Choroid plexus epithelial cell (primary cell): ENCODE measurements around the gene GLDN.
"Not testable (repeated sequence)": the region's sequence is repeated elsewhere in the genome, so short reads cannot be mapped to it uniquely, and the experiment has no call there.

ENCODE experiments used
- DNase-seq: peaks from one replicate; pipeline ENCODE4 v3.0.0-alpha.2; 2010; ENCODE audit warnings: low read depth
- H3K4me3 ChIP-seq: 2 replicates; pipeline ENCODE4 v1.5.1; 2011; ENCODE audit warnings: low read depth, mild to moderate bottlenecking, control low read depth, low read length, moderate library complexity
- CTCF ChIP-seq: conservative IDR thresholded peaks from 2 replicates; pipeline ENCODE4 v1.5.1; 2011; ENCODE audit warnings: low read depth, mild to moderate bottlenecking, control low read depth, inconsistent platforms, low read length, moderate library complexity

The GLDN gene

GRCh38 chr15:51438526-51438925 is 97.1 kb downstream of the GLDN start:
- no peak for DNase-seq
- no peak overlapping the region for H3K4me3 ChIP-seq
- TF ChIP-seq CTCF: no peak

GRCh38 chr15:51443282-51443914 is 101.9 kb downstream of the GLDN start:
- DNase-seq: no peak
- no peak overlapping the region for H3K4me3 ChIP-seq
- TF ChIP-seq CTCF: no peak

- DNase-seq: no peak
- H3K4me3 ChIP-seq: no peak overlapping the region
- TF ChIP-seq CTCF: no peak
These were observed 102.7 kb downstream of the GLDN start for GRCh38 chr15:51444112-51444511.

GRCh38 chr15:51444807-51445206 is 103.4 kb downstream of the GLDN start:
- DNase-seq: no peak
- no peak overlapping the region for H3K4me3 ChIP-seq
- TF ChIP-seq CTCF: no peak

- not testable (repeated sequence) for DNase-seq, H3K4me3 ChIP-seq
These were observed 104.7 kb downstream of the GLDN start for GRCh38 chr15:51446029-51446744.

- TF ChIP-seq CTCF: no peak
- no peak for DNase-seq
These were observed 106.6 kb downstream of the GLDN start for GRCh38 chr15:51447855-51448621.

GRCh38 chr15:51448622-51449399 is 107.4 kb downstream of the GLDN start:
- no peak overlapping the region for H3K4me3 ChIP-seq
- peak; percentile 38 for DNase-seq
- no peak for TF ChIP-seq CTCF

More at GRCh38 chr15:51447855-51448621, 106.6 kb downstream of the GLDN start:
- H3K4me3 ChIP-seq: no peak overlapping the region
